ENCODE measurements around the gene PRKACA.

DNA sequence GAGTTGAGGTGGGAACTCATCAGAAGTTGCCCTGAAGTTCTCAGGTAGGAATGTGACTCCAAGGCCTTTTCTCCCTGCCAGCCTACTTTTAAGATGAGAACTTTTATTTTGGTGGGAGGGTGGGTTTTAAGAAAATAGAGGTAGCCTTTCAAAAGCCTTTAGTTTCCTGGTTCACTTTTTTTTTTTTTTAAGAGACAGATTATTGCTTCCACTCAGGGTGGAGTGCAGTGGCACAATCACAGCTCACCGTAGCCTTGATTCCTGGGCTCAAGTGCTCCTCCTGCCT is 34.9 kb downstream of the PRKACA start:
- no peak for TF ChIP-seq POLR2AphosphoS5 (IDR thresholded peaks at IDR 0.05; ENCODE audit: borderline replicate concordance, low read depth, low read length)
- TF ChIP-seq EZH2 (IDR thresholded peaks at IDR 0.05), result no peak
